ENCODE results near the gene DICER1. TPM values are rescaled to one million over a fixed set of nuclear protein-coding genes. Genes with fewer than 3 reads are reported as not detected.

Gene DICER1
- polyA plus RNA-seq, 1 donor from 2014 or later, result 93.8 TPM

GRCh38 chr14:95143808-95144620, 13.3 kb downstream of the DICER1 start:
- no peaks in the 10 kb centered on the region for H3K36me3 ChIP-seq (ENCODE audit: insufficient read depth, low read length)
- peaks cover 94% of the 10 kb centered on the region for H3K79me2 ChIP-seq (replicated peaks; ENCODE audit: insufficient read depth, low read length)
- no peak overlapping the region for H2AFZ ChIP-seq (ENCODE audit: low read depth, low read length)
- H3F3A ChIP-seq (ENCODE audit: insufficient read depth, low read length, poor library complexity, severe bottlenecking), result no peaks in the 10 kb centered on the region
- H3K4me2 ChIP-seq (ENCODE audit: low read length), result no peak overlapping the region
- no peak overlapping the region for H3K4me3 ChIP-seq (ENCODE audit: low read length)
- H3K9ac ChIP-seq (ENCODE audit: low read length), result no peak overlapping the region
- no peaks in the 10 kb centered on the region for H4K20me1 ChIP-seq (ENCODE audit: insufficient read depth)
- no peaks in the 10 kb centered on the region for H3K27me3 ChIP-seq (ENCODE audit: insufficient read depth, low read depth, low read length)
- no peaks in the 10 kb centered on the region for H3K9me2 ChIP-seq (ENCODE audit: insufficient read depth, low read length)
- no peak overlapping the region for H3K27ac ChIP-seq (ENCODE audit: low read length)
- H3K9me3 ChIP-seq (ENCODE audit: low read length), result no peaks in the 10 kb centered on the region
- TF ChIP-seq SMC3 (conservative IDR thresholded peaks at IDR 0.05; ENCODE audit: poor library complexity) (no peak), EZH2 (IDR thresholded peaks at IDR 0.05; ENCODE audit: borderline replicate concordance, insufficient read depth, low read length, poor library complexity, severe bottlenecking) (no peak), REST (IDR thresholded peaks at IDR 0.05; ENCODE audit: borderline replicate concordance) (no peak), CTCF (IDR thresholded peaks at IDR 0.05; ENCODE audit: poor library complexity, severe bottlenecking) (no peak), RAD21 (conservative IDR thresholded peaks at IDR 0.05) (no peak)

- H3K27me3 ChIP-seq (ENCODE audit: insufficient read depth, low read depth, low read length), result no peaks in the 10 kb centered on the region
- no peak overlapping the region for H3K9ac ChIP-seq (ENCODE audit: low read length)
- no peak overlapping the region for H2AFZ ChIP-seq (ENCODE audit: low read depth, low read length)
- H3K36me3 ChIP-seq (ENCODE audit: insufficient read depth, low read length), result no peaks in the 10 kb centered on the region
- no peaks in the 10 kb centered on the region for H4K20me1 ChIP-seq (ENCODE audit: insufficient read depth)
- no peak overlapping the region for H3K4me2 ChIP-seq (ENCODE audit: low read length)
- H3K9me3 ChIP-seq (ENCODE audit: low read length), result no peaks in the 10 kb centered on the region
- peaks cover 78% of the 10 kb centered on the region for H3K79me2 ChIP-seq (replicated peaks; ENCODE audit: insufficient read depth, low read length)
- H3K9me2 ChIP-seq (ENCODE audit: insufficient read depth, low read length), result no peaks in the 10 kb centered on the region
- H3K4me3 ChIP-seq (ENCODE audit: low read length), result no peak overlapping the region
- no peak for TF ChIP-seq TAF1 (IDR thresholded peaks at IDR 0.05; ENCODE audit: low read depth)
- no peak for TF ChIP-seq MXI1 (conservative IDR thresholded peaks at IDR 0.05; ENCODE audit: poor library complexity, severe bottlenecking)
- no peak for TF ChIP-seq CTCF (IDR thresholded peaks at IDR 0.05; ENCODE audit: poor library complexity, severe bottlenecking)
- no peak for TF ChIP-seq POLR2AphosphoS5 (IDR thresholded peaks at IDR 0.05)
- no peak for TF ChIP-seq EZH2 (IDR thresholded peaks at IDR 0.05; ENCODE audit: borderline replicate concordance, insufficient read depth, low read length, poor library complexity, severe bottlenecking)
- TF ChIP-seq RAD21 (conservative IDR thresholded peaks at IDR 0.05), result no peak
- TF ChIP-seq REST (IDR thresholded peaks at IDR 0.05; ENCODE audit: borderline replicate concordance), result no peak
- TF ChIP-seq SMC3 (conservative IDR thresholded peaks at IDR 0.05; ENCODE audit: poor library complexity), result no peak
- TF ChIP-seq EP300 (conservative IDR thresholded peaks at IDR 0.05; ENCODE audit: poor library complexity, severe bottlenecking), result no peak
- H3F3A ChIP-seq (ENCODE audit: insufficient read depth, low read length, poor library complexity, severe bottlenecking), result no peaks in the 10 kb centered on the region
- no peak overlapping the region for H3K27ac ChIP-seq (ENCODE audit: low read length)
Measured at GRCh38 chr14:95142208-95142607, 15.1 kb downstream of the DICER1 start.

Measured in neural cell (in vitro differentiated cells).